Fibroblast of lung (primary cell): ENCODE data around the gene MRPL58.

Experiments used
- CTCF ChIP-seq, 2 donors: IDR thresholded peaks in 1 of 2; conservative IDR thresholded peaks in 1 of 2; 1 replicate in 1 of 2; 2 replicates in 1 of 2; pipeline ENCODE4 v1.5.1; 2011 to 2012; ENCODE audit warnings: low read length in 2 of 2, control low read depth in 1 of 2, inconsistent platforms in 1 of 2, low read depth in 1 of 2, mild to moderate bottlenecking in 1 of 2
- EZH2 ChIP-seq: IDR thresholded peaks from 2 replicates; pipeline ENCODE4 v1.5.1; 2012; ENCODE audit warnings: low read length, control low read depth, mild to moderate bottlenecking; ENCODE audit errors: missing control alignments

- TF ChIP-seq CTCF (conservative IDR thresholded peaks at IDR 0.05 in 1 of 2, IDR thresholded peaks at IDR 0.05 in 1 of 2; ENCODE audit: low read depth in 1 of 2, low read length in 2 of 2) (no peak), EZH2 (no peak)
Measured at GRCh38 chr17:74995847-74996246, 16.6 kb upstream of the MRPL58 start.
